ENCODE measurements around the gene RAB5B.

DNA sequence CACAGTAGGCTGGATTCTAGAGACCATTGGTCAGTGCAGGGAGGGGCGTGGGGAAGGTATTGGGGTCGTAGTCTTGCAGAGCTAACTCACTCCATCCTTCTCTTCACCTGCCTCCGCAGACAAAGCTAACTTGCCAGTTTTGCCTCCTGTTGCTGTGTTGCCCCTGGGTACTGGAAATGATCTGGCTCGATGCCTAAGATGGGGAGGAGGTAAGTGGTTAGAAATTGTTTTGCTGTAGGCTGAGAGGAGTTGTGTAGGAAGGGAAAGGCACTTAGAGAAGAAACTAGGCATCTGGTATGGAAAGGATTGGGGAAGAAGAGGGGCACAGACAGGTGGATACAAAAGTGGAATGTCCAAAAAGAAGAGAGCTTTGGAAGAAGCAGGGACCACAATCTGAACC, 31.8 kb upstream of the RAB5B start:
- TF ChIP-seq, protein P1, sequence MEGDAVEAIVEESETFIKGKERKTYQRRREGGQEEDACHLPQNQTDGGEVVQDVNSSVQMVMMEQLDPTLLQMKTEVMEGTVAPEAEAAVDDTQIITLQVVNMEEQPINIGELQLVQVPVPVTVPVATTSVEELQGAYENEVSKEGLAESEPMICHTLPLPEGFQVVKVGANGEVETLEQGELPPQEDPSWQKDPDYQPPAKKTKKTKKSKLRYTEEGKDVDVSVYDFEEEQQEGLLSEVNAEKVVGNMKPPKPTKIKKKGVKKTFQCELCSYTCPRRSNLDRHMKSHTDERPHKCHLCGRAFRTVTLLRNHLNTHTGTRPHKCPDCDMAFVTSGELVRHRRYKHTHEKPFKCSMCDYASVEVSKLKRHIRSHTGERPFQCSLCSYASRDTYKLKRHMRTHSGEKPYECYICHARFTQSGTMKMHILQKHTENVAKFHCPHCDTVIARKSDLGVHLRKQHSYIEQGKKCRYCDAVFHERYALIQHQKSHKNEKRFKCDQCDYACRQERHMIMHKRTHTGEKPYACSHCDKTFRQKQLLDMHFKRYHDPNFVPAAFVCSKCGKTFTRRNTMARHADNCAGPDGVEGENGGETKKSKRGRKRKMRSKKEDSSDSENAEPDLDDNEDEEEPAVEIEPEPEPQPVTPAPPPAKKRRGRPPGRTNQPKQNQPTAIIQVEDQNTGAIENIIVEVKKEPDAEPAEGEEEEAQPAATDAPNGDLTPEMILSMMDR (conservative IDR thresholded peaks at IDR 0.05; ENCODE audit: low read depth, low read length): no peak
- no peak for TF ChIP-seq EZH2 (IDR thresholded peaks at IDR 0.05; ENCODE audit: borderline replicate concordance, low read depth, low read length, poor library complexity, severe bottlenecking)

Data from A673 (cell line).